ENCODE measurements around the gene CLUH. TPM values are rescaled to one million over a fixed set of nuclear protein-coding genes. Genes with fewer than 3 reads are reported as not detected.

CLUH gene
- total RNA-seq, 1 experiment from 2014 or later = 175 TPM

- no peak overlapping the region for H3K4me3 ChIP-seq (replicated peaks in 1 of 2; ENCODE audit: low read depth in 1 of 2, low read length in 2 of 2)
- no peak for ATAC-seq
- no peak overlapping the region; the same call in 1 of the 2 replicates for H3K27ac ChIP-seq (ENCODE audit: low read depth, low read length)
- H3K36me3 ChIP-seq (ENCODE audit: control insufficient read depth in 1 of 2, insufficient read depth in 2 of 2, low read length in 2 of 2) = peaks cover 9 to 41% of the 10 kb centered on the region in 2 experiments; a peak in 3 of 4 replicates
- CTCF ChIA-PET = interaction anchor here (1.4 kb wide), 1 partner anchor 16 kb away, joined by 3 read pairs; no protein-coding TSS in a partner anchor
- H3K27me3 ChIP-seq (ENCODE audit: insufficient read depth, low read length) = no peaks in the 10 kb centered on the region
- H3K9ac ChIP-seq (ENCODE audit: low read length) = no peak overlapping the region
- no peaks in the 10 kb centered on the region for H3K9me3 ChIP-seq (ENCODE audit: control insufficient read depth in 1 of 2, insufficient read depth in 1 of 2, low read depth in 1 of 2, low read length in 2 of 2)
- intact Hi-C loops (cut with micrococcal nuclease) = no loop called here
- POLR2A ChIA-PET = no interaction called here
- H3K9me2 ChIP-seq (ENCODE audit: insufficient read depth) = no peaks in the 10 kb centered on the region
- no peaks in the 10 kb centered on the region for H4K20me1 ChIP-seq (ENCODE audit: insufficient read depth)
- RAD21 ChIA-PET (ENCODE audit: low non-redundant PET in 1 of 2, low total read pairs in 2 of 2, uncharacterized antibody in 2 of 2, unreplicated experiment in 2 of 2) = no interaction called here
- H2AFZ ChIP-seq (ENCODE audit: low read depth, low read length, poor library complexity, severe bottlenecking) = no peak overlapping the region
- H3K4me2 ChIP-seq (ENCODE audit: low read length) = no peak overlapping the region
- BruUV-seq (replicated peaks) = no TSS peak
- DNase-seq (ENCODE audit: low read depth, low spot score) = no peak
- no peaks in the 10 kb centered on the region for H3K4me1 ChIP-seq (ENCODE audit: control insufficient read depth in 1 of 2, insufficient read depth in 2 of 2, low read length in 2 of 2)
- no peaks in the 10 kb centered on the region for H3K79me2 ChIP-seq (ENCODE audit: insufficient read depth, low read length)
- TF ChIP-seq EZH2 (IDR thresholded peaks at IDR 0.05) (no peak), FOSL1 (IDR thresholded peaks at IDR 0.05; ENCODE audit: low read depth) (no peak), YY1 (IDR thresholded peaks at IDR 0.05; ENCODE audit: extremely low read depth, insufficient replicate concordance, low read depth, low read length) (no peak), SP1 (IDR thresholded peaks at IDR 0.05; ENCODE audit: low read depth) (no peak), SIN3A (IDR thresholded peaks at IDR 0.05; ENCODE audit: low read depth) (no peak), POLR2A (IDR thresholded peaks at IDR 0.05; ENCODE audit: borderline replicate concordance, extremely low read depth, insufficient read depth, insufficient read length) (no peak), EZH2phosphoT487 (IDR thresholded peaks at IDR 0.05; ENCODE audit: borderline replicate concordance) (no peak)
Measured at GRCh38 chr17:2691965-2692780, 19.4 kb downstream of the CLUH start.

- no peaks in the 10 kb centered on the region for H3K4me1 ChIP-seq (ENCODE audit: control insufficient read depth in 1 of 2, insufficient read depth in 2 of 2, low read length in 2 of 2)
- ChIA-PET RAD21 (ENCODE audit: low non-redundant PET in 1 of 2, low total read pairs in 2 of 2, uncharacterized antibody in 2 of 2, unreplicated experiment in 2 of 2) (no interaction called here), POLR2A (no interaction called here), CTCF (no interaction called here)
- intact Hi-C loops (cut with micrococcal nuclease) = no loop called here
- no peak overlapping the region for H3K4me3 ChIP-seq (replicated peaks in 1 of 2; ENCODE audit: low read depth in 1 of 2, low read length in 2 of 2)
- DNase-seq (ENCODE audit: low read depth, low spot score) (no peak), ATAC-seq (no peak)
- no peaks in the 10 kb centered on the region for H3K79me2 ChIP-seq (ENCODE audit: insufficient read depth, low read length)
- no peaks in the 10 kb centered on the region for H3K9me2 ChIP-seq (ENCODE audit: insufficient read depth)
- no peak overlapping the region for H2AFZ ChIP-seq (ENCODE audit: low read depth, low read length, poor library complexity, severe bottlenecking)
- no TSS peak for BruUV-seq (replicated peaks)
- H3K9me3 ChIP-seq (ENCODE audit: control insufficient read depth in 1 of 2, insufficient read depth in 1 of 2, low read depth in 1 of 2, low read length in 2 of 2) = no peaks in the 10 kb centered on the region
- H3K27me3 ChIP-seq (ENCODE audit: insufficient read depth, low read length) = no peaks in the 10 kb centered on the region
- H3K4me2 ChIP-seq (ENCODE audit: low read length) = no peak overlapping the region
- peaks cover 4 to 32% of the 10 kb centered on the region in 2 experiments; a peak in 3 of 4 replicates for H3K36me3 ChIP-seq (ENCODE audit: control insufficient read depth in 1 of 2, insufficient read depth in 2 of 2, low read length in 2 of 2)
- no peak overlapping the region for H3K27ac ChIP-seq (ENCODE audit: low read depth, low read length)
- H4K20me1 ChIP-seq (ENCODE audit: insufficient read depth) = no peaks in the 10 kb centered on the region
- no peak overlapping the region for H3K9ac ChIP-seq (ENCODE audit: low read length)
- TF ChIP-seq RAD21 (IDR thresholded peaks at IDR 0.05; ENCODE audit: low read depth) (no peak), MAX (IDR thresholded peaks at IDR 0.05) (no peak), SP1 (IDR thresholded peaks at IDR 0.05; ENCODE audit: low read depth) (no peak), ELF1 (IDR thresholded peaks at IDR 0.05; ENCODE audit: borderline replicate concordance, low read depth) (no peak), ZBTB33 (IDR thresholded peaks at IDR 0.05; ENCODE audit: extremely low read depth, insufficient replicate concordance, low read length) (no peak), FOSL1 (IDR thresholded peaks at IDR 0.05; ENCODE audit: low read depth) (no peak), CBX3 (IDR thresholded peaks at IDR 0.05; ENCODE audit: low read depth) (no peak)
Measured at GRCh38 chr17:2691069-2691871, 20.3 kb downstream of the CLUH start.

Measured in HCT116 (cell line).